ENCODE results near the gene XKR8.

DNA sequence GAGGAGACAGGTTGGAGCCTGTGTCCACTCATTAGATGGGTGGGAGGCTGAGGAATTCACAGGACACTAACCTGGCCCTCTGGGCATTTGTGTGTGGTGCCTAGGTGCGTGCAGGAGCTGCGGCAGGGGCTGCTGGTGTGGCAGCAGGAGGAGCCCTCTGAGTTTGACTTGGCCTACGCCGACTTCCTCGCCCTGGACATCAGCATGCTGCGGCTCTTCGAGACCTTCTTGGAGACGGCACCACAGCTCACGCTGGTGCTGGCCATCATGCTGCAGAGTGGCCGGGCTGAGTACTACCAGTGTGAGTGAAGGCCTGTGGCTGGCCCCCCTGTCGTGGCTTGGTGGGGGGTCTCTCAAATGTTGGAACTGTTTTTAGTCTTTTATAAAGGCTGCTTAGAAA, 3.6 kb downstream of the XKR8 start:
- no peak for TF ChIP-seq POLR2A (IDR thresholded peaks at IDR 0.05)
- TF ChIP-seq, protein P1, sequence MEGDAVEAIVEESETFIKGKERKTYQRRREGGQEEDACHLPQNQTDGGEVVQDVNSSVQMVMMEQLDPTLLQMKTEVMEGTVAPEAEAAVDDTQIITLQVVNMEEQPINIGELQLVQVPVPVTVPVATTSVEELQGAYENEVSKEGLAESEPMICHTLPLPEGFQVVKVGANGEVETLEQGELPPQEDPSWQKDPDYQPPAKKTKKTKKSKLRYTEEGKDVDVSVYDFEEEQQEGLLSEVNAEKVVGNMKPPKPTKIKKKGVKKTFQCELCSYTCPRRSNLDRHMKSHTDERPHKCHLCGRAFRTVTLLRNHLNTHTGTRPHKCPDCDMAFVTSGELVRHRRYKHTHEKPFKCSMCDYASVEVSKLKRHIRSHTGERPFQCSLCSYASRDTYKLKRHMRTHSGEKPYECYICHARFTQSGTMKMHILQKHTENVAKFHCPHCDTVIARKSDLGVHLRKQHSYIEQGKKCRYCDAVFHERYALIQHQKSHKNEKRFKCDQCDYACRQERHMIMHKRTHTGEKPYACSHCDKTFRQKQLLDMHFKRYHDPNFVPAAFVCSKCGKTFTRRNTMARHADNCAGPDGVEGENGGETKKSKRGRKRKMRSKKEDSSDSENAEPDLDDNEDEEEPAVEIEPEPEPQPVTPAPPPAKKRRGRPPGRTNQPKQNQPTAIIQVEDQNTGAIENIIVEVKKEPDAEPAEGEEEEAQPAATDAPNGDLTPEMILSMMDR (IDR thresholded peaks at IDR 0.05): no peak

Measured in adrenal gland (tissue), 5 donors.